Fibroblast of mammary gland (primary cell): ENCODE data around the gene CMPK1.
A peak's percentile ranks its signal among the peaks of the same experiment; 100 is the strongest.

ENCODE experiments used
- DNase-seq: peaks from one replicate; pipeline ENCODE4 v3.0.0-alpha.2; 2010; ENCODE audit warnings: low read depth
- H3K4me3 ChIP-seq: 2 replicates; pipeline ENCODE4 v1.5.1; 2011; ENCODE audit warnings: low read depth, mild to moderate bottlenecking, low read length, moderate library complexity; ENCODE audit not compliant: control insufficient read depth
- CTCF ChIP-seq: conservative IDR thresholded peaks from 2 replicates; pipeline ENCODE4 v1.5.1; 2011; ENCODE audit warnings: low read depth, low read length, inconsistent platforms; ENCODE audit not compliant: control insufficient read depth, insufficient read depth

The CMPK1 gene

GRCh38 chr1:47328992-47329391 lies 4.6 kb upstream of the CMPK1 start:
- no peak for DNase-seq
- TF ChIP-seq CTCF = no peak
- no peak overlapping the region for H3K4me3 ChIP-seq

GRCh38 chr1:47330212-47330611 lies 3.4 kb upstream of the CMPK1 start:
- DNase-seq = no peak
- TF ChIP-seq CTCF = no peak
- H3K4me3 ChIP-seq = no peak overlapping the region

GRCh38 chr1:47331875-47332274 lies 1.7 kb upstream of the CMPK1 start:
- H3K4me3 ChIP-seq = no peak overlapping the region
- DNase-seq = no peak
- no peak for TF ChIP-seq CTCF

GRCh38 chr1:47332779-47333577 lies 612 bp upstream of the CMPK1 start:
- TF ChIP-seq CTCF = no peak
- H3K4me3 ChIP-seq = peak overlapping the region; percentile 92
- DNase-seq = no peak

- peak; percentile 6 for TF ChIP-seq CTCF
- peak overlapping the region; percentile 92 for H3K4me3 ChIP-seq
- DNase-seq = peak; percentile 71
Measured at GRCh38 chr1:47333922-47334764, 553 bp downstream of the CMPK1 start.

- peak overlapping the region; percentile 92 for H3K4me3 ChIP-seq
- peak; percentile 78 for DNase-seq
- TF ChIP-seq CTCF = no peak
Measured at GRCh38 chr1:47334765-47335435, 1.3 kb downstream of the CMPK1 start.
